OCI-LY3 (cell line): ENCODE results near the gene RNF41.

Experiments used
- CTCF ChIP-seq: fragments of 200-600, 300-600 bp; sonication (generic); IDR thresholded peaks from 2 replicates; pipeline ENCODE4 v1.5.1; 2014; ENCODE audit warnings: antibody characterized with exemption, low read length, low read depth
- EZH2phosphoT487 ChIP-seq: fragments of 200-600 bp; shearing (Covaris generic); IDR thresholded peaks from 2 replicates; pipeline ENCODE4 v1.6.1; 2018; ENCODE audit warnings: antibody characterized with exemption, mixed run types, low read depth

- TF ChIP-seq CTCF, result no peak
- TF ChIP-seq EZH2phosphoT487, result no peak
Measured at GRCh38 chr12:56190695-56191155, 31.0 kb downstream of the RNF41 start.
